Colonic mucosa (tissue), 4 donors: Measurements from ENCODE around the gene FNDC3B. TPM values are rescaled to one million over a fixed set of nuclear protein-coding genes. Genes with fewer than 3 reads are reported as not detected.

Experiments used
- DNase-seq: peaks from one replicate; pipeline ENCODE4 v3.0.0-alpha.2; 2020
- H3K27ac ChIP-seq: fragments of 200-600 bp; one replicate; pipeline ENCODE4 v1.8.0; 2021
- H3K27me3 ChIP-seq: fragments of 200-600 bp; one replicate; pipeline ENCODE4 v1.8.0; 2021
- H3K36me3 ChIP-seq: fragments of 200-600 bp; one replicate; pipeline ENCODE4 v1.8.0; 2021
- H3K4me1 ChIP-seq: fragments of 200-600 bp; one replicate; pipeline ENCODE4 v1.8.0; 2021; ENCODE audit warnings: mild to moderate bottlenecking
- H3K4me3 ChIP-seq: fragments of 200-600 bp; one replicate; pipeline ENCODE4 v1.8.0; 2021
- H3K9ac ChIP-seq, 2 donors: one replicate each; pipeline ENCODE4 v1.7.0; 2013; ENCODE audit warnings: control low read depth in 2 of 2, low read depth in 2 of 2, low read length in 2 of 2
- H3K9me3 ChIP-seq: fragments of 200-600 bp; one replicate; pipeline ENCODE4 v1.8.0; 2021
- intact Hi-C: fragments of 100-400 bp; cut with DNase I; formaldehyde crosslinking; loops from one replicate; pipeline ENCODE4 v1.14.1; 2022
- total RNA-seq, 2 donors: library from RNA; stranded (reverse); fragmentation: NEBNext Ultra II Directional in 1 of 2; extraction: Animal tissue kit (Norgen Biotek cat#: 25700) in 1 of 2; gene quantifications; one replicate each; pipeline ENCODE4 v1.2.1, GENCODE V29; 2021
- TF ChIP-seq, protein P1 (sequence below): fragments of 200-600 bp; IDR thresholded peaks from one replicate; pipeline ENCODE4 v1.8.0; 2022; ENCODE audit warnings: antibody characterized with exemption, mild to moderate bottlenecking
- donor health status: healthy.
- donor health status: DM: no; HTN: no; CAD: no.
- donor health status: DM: no; HTN: no; CAD: no.

FNDC3B gene
- total RNA-seq, 2 donors from 2014 or later, result 66.7 to 142 TPM

DNA sequence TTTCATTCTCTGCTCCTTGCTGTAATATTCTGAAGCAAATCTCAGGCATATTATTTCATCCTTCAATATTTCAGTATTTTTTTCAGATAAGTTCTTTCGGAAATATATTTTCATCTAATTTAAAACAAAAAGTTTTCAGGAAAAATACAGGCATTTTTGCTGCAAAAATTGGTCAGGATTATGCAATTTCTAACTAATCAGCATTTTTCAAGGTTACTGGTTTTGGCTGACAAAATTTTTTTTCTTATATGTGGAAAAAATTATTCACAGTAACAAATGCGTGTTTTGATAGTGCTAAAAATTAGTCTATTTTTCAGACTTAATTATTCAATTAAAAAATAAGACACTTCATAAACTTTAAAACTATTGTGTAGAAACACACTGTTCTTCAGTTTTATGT lies 31.4 kb downstream of the FNDC3B start:
- no peak overlapping the region for H3K27ac ChIP-seq
- TF ChIP-seq, protein P1, sequence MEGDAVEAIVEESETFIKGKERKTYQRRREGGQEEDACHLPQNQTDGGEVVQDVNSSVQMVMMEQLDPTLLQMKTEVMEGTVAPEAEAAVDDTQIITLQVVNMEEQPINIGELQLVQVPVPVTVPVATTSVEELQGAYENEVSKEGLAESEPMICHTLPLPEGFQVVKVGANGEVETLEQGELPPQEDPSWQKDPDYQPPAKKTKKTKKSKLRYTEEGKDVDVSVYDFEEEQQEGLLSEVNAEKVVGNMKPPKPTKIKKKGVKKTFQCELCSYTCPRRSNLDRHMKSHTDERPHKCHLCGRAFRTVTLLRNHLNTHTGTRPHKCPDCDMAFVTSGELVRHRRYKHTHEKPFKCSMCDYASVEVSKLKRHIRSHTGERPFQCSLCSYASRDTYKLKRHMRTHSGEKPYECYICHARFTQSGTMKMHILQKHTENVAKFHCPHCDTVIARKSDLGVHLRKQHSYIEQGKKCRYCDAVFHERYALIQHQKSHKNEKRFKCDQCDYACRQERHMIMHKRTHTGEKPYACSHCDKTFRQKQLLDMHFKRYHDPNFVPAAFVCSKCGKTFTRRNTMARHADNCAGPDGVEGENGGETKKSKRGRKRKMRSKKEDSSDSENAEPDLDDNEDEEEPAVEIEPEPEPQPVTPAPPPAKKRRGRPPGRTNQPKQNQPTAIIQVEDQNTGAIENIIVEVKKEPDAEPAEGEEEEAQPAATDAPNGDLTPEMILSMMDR, result no peak
- intact Hi-C loops, result no loop called here

DNA sequence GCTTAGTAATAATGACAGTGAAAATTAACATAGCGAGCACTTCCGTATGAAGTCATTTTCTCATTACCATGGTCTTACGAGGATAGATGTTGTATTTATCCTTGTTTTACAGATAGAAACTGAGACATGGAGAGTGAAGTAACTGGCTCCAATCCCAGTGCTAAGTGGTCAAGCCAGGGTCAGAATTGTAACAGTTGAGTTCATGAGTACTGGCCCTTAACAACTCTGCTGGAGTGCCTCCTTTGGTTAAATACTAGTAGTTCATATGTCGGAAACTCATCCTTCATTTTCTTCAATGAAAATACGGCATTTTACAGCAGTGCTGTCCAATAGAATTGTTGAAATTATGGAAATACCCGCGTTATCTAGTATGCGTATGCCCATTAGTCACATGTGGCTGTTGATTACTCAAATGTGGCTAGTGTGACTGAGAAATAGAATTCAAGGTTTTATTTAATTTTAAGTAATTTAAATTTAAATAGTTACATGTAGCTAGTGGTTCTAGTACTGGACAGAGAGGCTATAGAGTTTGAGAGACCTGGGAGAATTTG lies 32.5 kb downstream of the FNDC3B start:
- intact Hi-C loops, result no loop called here
- no peaks in the 10 kb centered on the region for H3K36me3 ChIP-seq
- H3K9ac ChIP-seq, result no peak overlapping the region
- peaks cover 3% of the 10 kb centered on the region for H3K4me1 ChIP-seq
- DNase-seq, result no peak
- H3K27me3 ChIP-seq, result no peaks in the 10 kb centered on the region
- no peak overlapping the region for H3K4me3 ChIP-seq
- H3K27ac ChIP-seq, result no peak overlapping the region
- no peaks in the 10 kb centered on the region for H3K9me3 ChIP-seq
- TF ChIP-seq, protein P1, result no peak

More for the DNA sequence above, 31.4 kb downstream of the FNDC3B start:
- H3K4me3 ChIP-seq, result no peak overlapping the region
- no peak overlapping the region for H3K9ac ChIP-seq
- no peaks in the 10 kb centered on the region for H3K36me3 ChIP-seq
- no peaks in the 10 kb centered on the region for H3K27me3 ChIP-seq
- DNase-seq, result no peak
- H3K4me1 ChIP-seq, result peaks cover 12% of the 10 kb centered on the region
- H3K9me3 ChIP-seq, result no peaks in the 10 kb centered on the region

DNA sequence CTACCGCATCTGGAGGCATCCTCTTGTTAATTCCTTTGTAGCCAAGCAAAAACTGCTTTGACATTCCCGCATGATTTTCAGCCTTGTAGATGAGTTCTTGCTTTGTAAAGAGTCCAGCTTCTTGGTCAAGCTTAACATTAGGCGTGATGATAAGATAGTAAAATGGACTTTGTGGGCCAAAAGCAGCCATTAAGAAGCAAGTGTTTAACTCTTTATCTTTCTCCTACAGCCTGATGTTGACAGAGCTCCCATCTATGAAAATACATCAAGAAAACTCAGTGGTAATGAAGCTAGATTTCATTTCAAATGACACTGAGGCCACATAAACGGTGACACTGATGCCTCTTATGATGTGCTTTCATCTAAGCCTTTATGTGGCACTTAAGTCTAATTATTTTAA lies 33.2 kb downstream of the FNDC3B start:
- Histone ChIP-seq H3K9me3 (no peaks in the 10 kb centered on the region), H3K4me1 (no peaks in the 10 kb centered on the region), H3K27me3 (no peaks in the 10 kb centered on the region), H3K4me3 (no peak overlapping the region), H3K9ac (no peak overlapping the region), H3K27ac (peak overlapping the region; percentile 49), H3K36me3 (no peaks in the 10 kb centered on the region)
- intact Hi-C loops, result no loop called here
- DNase-seq, result no peak
- TF ChIP-seq, protein P1, result no peak

DNA sequence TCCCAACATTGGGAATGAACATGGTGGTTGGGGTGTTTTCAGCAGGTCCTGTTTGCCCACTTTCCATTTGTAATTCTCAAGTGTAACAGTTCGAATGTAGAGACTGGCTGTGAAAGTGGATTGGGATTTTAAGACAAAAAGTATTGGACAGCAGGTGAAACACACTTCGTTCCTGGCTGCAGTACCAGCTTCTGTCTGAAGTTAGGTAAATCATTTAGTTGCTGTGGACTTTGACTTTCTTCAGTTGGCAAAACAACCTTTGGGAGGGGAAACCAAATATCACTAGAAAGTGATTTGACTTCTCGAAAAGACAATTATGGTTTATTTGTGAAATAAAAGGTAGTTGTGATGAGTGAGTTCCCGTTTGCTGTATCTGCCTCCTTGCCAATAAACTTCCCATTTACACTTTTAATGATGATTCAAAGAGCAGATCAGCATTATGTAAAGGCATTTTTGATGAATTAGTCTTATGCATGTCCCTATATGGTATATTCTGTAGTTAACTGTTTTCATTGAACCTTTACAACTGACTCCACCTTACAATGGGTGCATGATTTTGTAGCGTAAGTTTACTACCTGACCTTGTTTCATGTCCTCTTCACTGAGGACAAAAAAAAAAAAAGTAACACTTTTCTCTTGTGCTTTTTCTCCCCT lies 34.0 kb downstream of the FNDC3B start:
- Histone ChIP-seq H3K4me3 (no peak overlapping the region), H3K9me3 (no peaks in the 10 kb centered on the region), H3K4me1 (no peaks in the 10 kb centered on the region), H3K27ac (peak overlapping the region; percentile 49), H3K27me3 (no peaks in the 10 kb centered on the region), H3K36me3 (no peaks in the 10 kb centered on the region), H3K9ac (peak overlapping the region in 1 of 2 donors; percentile 31)
- DNase-seq, result no peak
- TF ChIP-seq, protein P1, result no peak
- intact Hi-C loops, result no loop called here

DNA sequence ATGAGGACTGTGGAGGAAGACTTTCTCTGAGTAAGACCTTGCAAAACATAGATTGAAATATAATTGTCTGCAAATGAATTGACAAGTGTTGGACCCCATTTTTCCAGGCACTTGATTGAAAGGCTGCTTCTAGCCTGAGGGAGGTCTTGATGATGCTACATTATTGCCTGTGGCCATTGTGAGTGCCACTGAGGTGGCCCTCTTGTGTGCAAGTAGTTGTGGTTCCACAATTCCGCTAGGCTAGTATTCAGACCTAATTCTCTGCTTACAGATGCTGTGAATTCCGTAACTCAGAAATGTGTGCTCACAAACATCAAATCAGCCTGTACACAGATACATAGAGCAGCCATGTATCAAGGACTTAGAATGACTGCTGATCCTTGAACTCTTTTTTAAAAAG lies 34.7 kb downstream of the FNDC3B start:
- Histone ChIP-seq H3K27me3 (no peaks in the 10 kb centered on the region), H3K36me3 (no peaks in the 10 kb centered on the region), H3K4me3 (no peak overlapping the region), H3K9me3 (no peaks in the 10 kb centered on the region), H3K9ac (peak overlapping the region in 1 of 2 donors; percentile 16), H3K4me1 (no peaks in the 10 kb centered on the region), H3K27ac (peak overlapping the region; percentile 46)
- no peak for DNase-seq
- TF ChIP-seq, protein P1, result no peak
- intact Hi-C loops, result no loop called here
